Measurements from ENCODE around the gene LIPC.

Gene LIPC

GRCh38 chr15:58413253-58413652, 18.5 kb upstream of the LIPC start:
- ChIA-PET CTCF (no interaction called here), POLR2A (no interaction called here)
- no peaks in the 10 kb centered on the region for H3K9me3 ChIP-seq (ENCODE audit: control insufficient read depth, insufficient read depth, low read depth, low read length)
- TF ChIP-seq, protein P1, sequence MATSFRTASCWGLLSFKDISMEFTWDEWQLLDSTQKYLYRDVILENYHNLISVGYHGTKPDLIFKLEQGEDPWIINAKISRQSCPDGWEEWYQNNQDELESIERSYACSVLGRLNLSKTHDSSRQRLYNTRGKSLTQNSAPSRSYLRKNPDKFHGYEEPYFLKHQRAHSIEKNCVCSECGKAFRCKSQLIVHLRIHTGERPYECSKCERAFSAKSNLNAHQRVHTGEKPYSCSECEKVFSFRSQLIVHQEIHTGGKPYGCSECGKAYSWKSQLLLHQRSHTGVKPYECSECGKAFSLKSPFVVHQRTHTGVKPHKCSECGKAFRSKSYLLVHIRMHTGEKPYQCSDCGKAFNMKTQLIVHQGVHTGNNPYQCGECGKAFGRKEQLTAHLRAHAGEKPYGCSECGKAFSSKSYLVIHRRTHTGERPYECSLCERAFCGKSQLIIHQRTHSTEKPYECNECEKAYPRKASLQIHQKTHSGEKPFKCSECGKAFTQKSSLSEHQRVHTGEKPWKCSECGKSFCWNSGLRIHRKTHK (tag by site-specific recombination; IDR thresholded peaks at IDR 0.05) = no peak
- H3K4me1 ChIP-seq (ENCODE audit: control insufficient read depth, insufficient read depth, low read length) = no peaks in the 10 kb centered on the region
- H3K27ac ChIP-seq (ENCODE audit: extremely low read depth, low read depth, low read length) = no peak overlapping the region
- H3K36me3 ChIP-seq (ENCODE audit: control insufficient read depth in 2 of 2, insufficient read depth in 1 of 2, low read length in 2 of 2) = no peaks in the 10 kb centered on the region
- H3K4me3 ChIP-seq (ENCODE audit: low read depth, low read length) = no peak overlapping the region

DNA sequence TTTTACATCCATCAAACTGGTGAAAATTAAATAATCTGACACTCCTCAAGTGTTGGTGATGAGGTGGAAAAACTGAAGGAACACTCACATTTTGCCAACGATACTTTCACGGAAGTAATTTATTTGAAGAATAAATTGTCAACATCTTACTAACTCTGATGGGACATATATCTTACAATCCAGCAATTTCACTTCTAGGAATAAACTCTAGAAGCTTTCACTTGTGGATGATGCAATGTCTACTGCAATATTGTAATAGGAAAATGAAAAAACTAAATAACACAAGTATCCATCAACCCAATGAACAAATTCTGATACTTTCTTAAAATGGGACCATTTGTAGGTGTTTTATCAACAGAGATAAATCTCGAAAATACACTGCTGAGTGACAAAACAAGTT, 16.2 kb upstream of the LIPC start:
- Histone ChIP-seq H3K9me3 (ENCODE audit: control insufficient read depth, insufficient read depth, low read depth, low read length) (no peaks in the 10 kb centered on the region), H3K4me1 (ENCODE audit: control insufficient read depth, insufficient read depth, low read length) (no peaks in the 10 kb centered on the region), H3K4me3 (ENCODE audit: low read depth, low read length) (no peak overlapping the region), H3K27ac (ENCODE audit: extremely low read depth, low read depth, low read length) (no peak overlapping the region), H3K36me3 (ENCODE audit: control insufficient read depth in 2 of 2, insufficient read depth in 1 of 2, low read length in 2 of 2) (no peaks in the 10 kb centered on the region)
- ChIA-PET CTCF (no interaction called here), POLR2A (no interaction called here)
- TF ChIP-seq BCL6B (tag by site-specific recombination; IDR thresholded peaks at IDR 0.05) (peak; percentile 84), ZNF132 (tag by site-specific recombination; IDR thresholded peaks at IDR 0.05; ENCODE audit: borderline replicate concordance) (no peak)

DNA sequence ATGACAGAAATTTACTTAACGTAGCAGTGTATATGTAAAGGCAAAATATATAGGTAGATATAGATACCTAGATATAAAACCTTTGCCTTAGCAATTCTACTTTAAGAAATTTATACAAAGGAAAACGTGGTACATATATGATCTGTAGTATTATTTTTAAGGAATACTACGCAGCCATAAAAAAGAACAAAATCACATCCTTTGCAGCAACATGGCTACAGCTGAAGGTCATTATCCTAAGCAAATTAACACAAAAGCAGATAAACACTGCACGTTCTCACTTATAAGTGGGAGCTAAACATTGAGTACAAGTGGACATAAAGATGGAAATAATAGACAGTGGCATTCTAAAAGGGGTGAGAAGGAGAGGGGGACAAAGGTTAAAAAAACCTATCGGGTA, 14.8 kb upstream of the LIPC start:
- POLR2A ChIA-PET = no interaction called here
- Histone ChIP-seq H3K4me1 (ENCODE audit: control insufficient read depth, insufficient read depth, low read length) (no peaks in the 10 kb centered on the region), H3K9me3 (ENCODE audit: control insufficient read depth, insufficient read depth, low read depth, low read length) (no peaks in the 10 kb centered on the region), H3K27ac (ENCODE audit: extremely low read depth, low read depth, low read length) (no peak overlapping the region), H3K36me3 (ENCODE audit: control insufficient read depth in 2 of 2, insufficient read depth in 1 of 2, low read length in 2 of 2) (no peaks in the 10 kb centered on the region), H3K4me3 (ENCODE audit: low read depth, low read length) (no peak overlapping the region)
- CTCF ChIA-PET = interaction anchor here (0.7 kb wide), 1 partner anchor 168 kb away, joined by 3 read pairs; no protein-coding TSS in a partner anchor
- TF ChIP-seq ZNF146 (tag by site-specific recombination; IDR thresholded peaks at IDR 0.05) = peak; percentile 45
- no peak for TF ChIP-seq ZBTB48 (tag by site-specific recombination; IDR thresholded peaks at IDR 0.05)
- no peak for TF ChIP-seq KLF1 (tag by site-specific recombination; IDR thresholded peaks at IDR 0.05)

GRCh38 chr15:58418135-58418534, 13.7 kb upstream of the LIPC start:
- POLR2A ChIA-PET = no interaction called here
- H3K36me3 ChIP-seq (ENCODE audit: control insufficient read depth in 2 of 2, insufficient read depth in 1 of 2, low read length in 2 of 2) = no peaks in the 10 kb centered on the region
- H3K9me3 ChIP-seq (ENCODE audit: control insufficient read depth, insufficient read depth, low read depth, low read length) = no peaks in the 10 kb centered on the region
- no peak overlapping the region for H3K4me3 ChIP-seq (ENCODE audit: low read depth, low read length)
- CTCF ChIA-PET = interaction anchor here (0.6 kb wide), 1 partner anchor 80 kb away, joined by 3 read pairs; no protein-coding TSS in a partner anchor
- TF ChIP-seq OSR2 (tag by site-specific recombination; IDR thresholded peaks at IDR 0.05) (no peak), ZNF426 (tag by site-specific recombination; IDR thresholded peaks at IDR 0.05) (no peak), ZSCAN18 (tag by site-specific recombination; IDR thresholded peaks at IDR 0.05) (no peak), ZNF112 (tag by site-specific recombination; IDR thresholded peaks at IDR 0.05) (no peak), ZNF169 (tag by site-specific recombination; IDR thresholded peaks at IDR 0.05) (no peak), ZNF10 (tag by site-specific recombination; IDR thresholded peaks at IDR 0.05) (no peak), ZIC2 (tag by site-specific recombination; IDR thresholded peaks at IDR 0.05) (no peak), ZBTB48 (tag by site-specific recombination; IDR thresholded peaks at IDR 0.05) (no peak), PBX3 (CRISPR knock-in tag; IDR thresholded peaks at IDR 0.05) (no peak), TRIM28 (IDR thresholded peaks at IDR 0.05; ENCODE audit: borderline replicate concordance, low read length) (no peak), ZNF423 (tag by site-specific recombination; IDR thresholded peaks at IDR 0.05) (no peak)
- TF ChIP-seq, protein P2, sequence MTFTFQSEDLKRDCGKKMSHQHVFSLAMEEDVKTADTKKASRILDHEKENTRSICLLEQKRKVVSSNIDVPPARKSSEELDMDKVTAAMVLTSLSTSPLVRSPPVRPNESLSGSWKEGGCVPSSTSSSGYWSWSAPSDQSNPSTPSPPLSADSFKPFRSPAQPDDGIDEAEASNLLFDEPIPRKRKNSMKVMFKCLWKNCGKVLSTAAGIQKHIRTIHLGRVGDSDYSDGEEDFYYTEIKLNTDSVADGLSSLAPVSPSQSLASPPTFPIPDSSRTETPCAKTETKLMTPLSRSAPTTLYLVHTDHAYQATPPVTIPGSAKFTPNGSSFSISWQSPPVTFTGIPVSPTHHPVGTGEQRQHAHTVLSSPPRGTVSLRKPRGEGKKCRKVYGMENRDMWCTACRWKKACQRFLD (tag by site-specific recombination; IDR thresholded peaks at IDR 0.05) = no peak
- TF ChIP-seq, protein P3, sequence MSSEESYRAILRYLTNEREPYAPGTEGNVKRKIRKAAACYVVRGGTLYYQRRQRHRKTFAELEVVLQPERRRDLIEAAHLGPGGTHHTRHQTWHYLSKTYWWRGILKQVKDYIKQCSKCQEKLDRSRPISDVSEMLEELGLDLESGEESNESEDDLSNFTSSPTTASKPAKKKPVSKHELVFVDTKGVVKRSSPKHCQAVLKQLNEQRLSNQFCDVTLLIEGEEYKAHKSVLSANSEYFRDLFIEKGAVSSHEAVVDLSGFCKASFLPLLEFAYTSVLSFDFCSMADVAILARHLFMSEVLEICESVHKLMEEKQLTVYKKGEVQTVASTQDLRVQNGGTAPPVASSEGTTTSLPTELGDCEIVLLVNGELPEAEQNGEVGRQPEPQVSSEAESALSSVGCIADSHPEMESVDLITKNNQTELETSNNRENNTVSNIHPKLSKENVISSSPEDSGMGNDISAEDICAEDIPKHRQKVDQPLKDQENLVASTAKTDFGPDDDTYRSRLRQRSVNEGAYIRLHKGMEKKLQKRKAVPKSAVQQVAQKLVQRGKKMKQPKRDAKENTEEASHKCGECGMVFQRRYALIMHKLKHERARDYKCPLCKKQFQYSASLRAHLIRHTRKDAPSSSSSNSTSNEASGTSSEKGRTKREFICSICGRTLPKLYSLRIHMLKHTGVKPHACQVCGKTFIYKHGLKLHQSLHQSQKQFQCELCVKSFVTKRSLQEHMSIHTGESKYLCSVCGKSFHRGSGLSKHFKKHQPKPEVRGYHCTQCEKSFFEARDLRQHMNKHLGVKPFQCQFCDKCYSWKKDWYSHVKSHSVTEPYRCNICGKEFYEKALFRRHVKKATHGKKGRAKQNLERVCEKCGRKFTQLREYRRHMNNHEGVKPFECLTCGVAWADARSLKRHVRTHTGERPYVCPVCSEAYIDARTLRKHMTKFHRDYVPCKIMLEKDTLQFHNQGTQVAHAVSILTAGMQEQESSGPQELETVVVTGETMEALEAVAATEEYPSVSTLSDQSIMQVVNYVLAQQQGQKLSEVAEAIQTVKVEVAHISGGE (tag by site-specific recombination; conservative IDR thresholded peaks at IDR 0.05; ENCODE audit: low read depth) = no peak
- no peak overlapping the region for H3K27ac ChIP-seq (ENCODE audit: extremely low read depth, low read depth, low read length)
- no peaks in the 10 kb centered on the region for H3K4me1 ChIP-seq (ENCODE audit: control insufficient read depth, insufficient read depth, low read length)

All from HEK293 (cell line).